Activated CD4-positive, alpha-beta memory T cell treated with anti-CD3 and anti-CD28 coated beads, Interleukin-2, amount 10 ng/mL, durations not matched to agents 7 days and 5 days (primary cell): Measurements from ENCODE around the gene PHC2. TPM values are rescaled to one million over a fixed set of nuclear protein-coding genes. Genes with fewer than 3 reads are reported as not detected.

Experiments
- CTCF ChIA-PET: fragments of 350-600 bp; sonication (Branson Sonifier 250); formaldehyde crosslinking; loops from one replicate; lab custom pipeline; 2021; ENCODE audit warnings: antibody characterized with exemption, inconsistent platforms; lab: Charles Lee
- POLR2A ChIA-PET: fragments of 350-600 bp; sonication (Branson Sonifier 250); formaldehyde crosslinking; loops from one replicate; lab custom pipeline; 2021; ENCODE audit warnings: antibody characterized with exemption; lab: Charles Lee
- DNase-seq: peaks from one replicate; pipeline ENCODE4 v3.0.0-alpha.2; 2020
- H3K27ac Mint-ChIP-seq: one replicate; pipeline ENCODE4 v1.8.0; 2021; ENCODE audit warnings: mild to moderate bottlenecking, mixed read lengths
- H3K27me3 Mint-ChIP-seq: one replicate; pipeline ENCODE4 v1.8.0; 2021; ENCODE audit warnings: mixed read lengths
- H3K36me3 Mint-ChIP-seq: one replicate; pipeline ENCODE4 v1.8.0; 2021; ENCODE audit warnings: low read depth, mixed read lengths
- H3K4me1 Mint-ChIP-seq: one replicate; pipeline ENCODE4 v1.8.0; 2021; ENCODE audit warnings: mixed read lengths
- H3K4me3 Mint-ChIP-seq: one replicate; pipeline ENCODE4 v1.8.0; 2021; ENCODE audit warnings: mild to moderate bottlenecking, mixed read lengths
- H3K9me3 Mint-ChIP-seq: one replicate; pipeline ENCODE4 v1.8.0; 2021; ENCODE audit warnings: mixed read lengths
- total RNA-seq, 2 experiments: library from RNA; stranded (reverse); gene quantifications; one replicate each; pipeline ENCODE4 v1.2.3, GENCODE V29; 2021

The PHC2 gene
- 10 to 100 TPM; 41.3 to 42.9 TPM for total RNA-seq

GRCh38 chr1:33430692-33431593 is at the start of gene PHC2:
TSS of gene PHC2 (minus strand) at chr1:33431095. CDS start at chr1:33375539, 55,556 bp downstream.
- DNase-seq, result peak; percentile 87
- peaks cover 3% of the 10 kb centered on the region for H3K4me1 Mint-ChIP-seq
- POLR2A ChIA-PET, result no interaction called here
- no peak within 1 kb of the TSS for H3K27ac Mint-ChIP-seq
- CTCF ChIA-PET, result no interaction called here
- no peaks in the 10 kb centered on the region for H3K36me3 Mint-ChIP-seq
- H3K4me3 Mint-ChIP-seq, result peak within 1 kb of the TSS; percentile 51
- peaks cover 27% of the 10 kb centered on the region for H3K27me3 Mint-ChIP-seq
- H3K9me3 Mint-ChIP-seq, result no peaks in the 10 kb centered on the region

- peaks cover 5% of the 10 kb centered on the region for H3K4me1 Mint-ChIP-seq
- H3K36me3 Mint-ChIP-seq, result peaks cover 2% of the 10 kb centered on the region
- POLR2A ChIA-PET, result no interaction called here
- H3K4me3 Mint-ChIP-seq, result no peak overlapping the region
- no peak for DNase-seq
- no peaks in the 10 kb centered on the region for H3K9me3 Mint-ChIP-seq
- H3K27me3 Mint-ChIP-seq, result no peaks in the 10 kb centered on the region
- CTCF ChIA-PET, result interaction anchor here (1.2 kb wide), 1 partner anchor 182 kb away, joined by 3 read pairs; no protein-coding TSS in a partner anchor
- no peak overlapping the region for H3K27ac Mint-ChIP-seq
These were observed 46.6 kb upstream of the PHC2 start for GRCh38 chr1:33477451-33477850.

GRCh38 chr1:33473900-33474299 is 43.0 kb upstream of the PHC2 start:
- no peak overlapping the region for H3K4me3 Mint-ChIP-seq
- ChIA-PET CTCF (interaction anchor here (1.9 to 8.7 kb wide), 2 partner anchors 139 to 177 kb away, joined by 4 to 83 read pairs; no protein-coding TSS in a partner anchor), POLR2A (no interaction called here)
- no peaks in the 10 kb centered on the region for H3K27me3 Mint-ChIP-seq
- DNase-seq, result no peak
- H3K4me1 Mint-ChIP-seq, result peaks cover 30% of the 10 kb centered on the region
- no peak overlapping the region for H3K27ac Mint-ChIP-seq
- no peaks in the 10 kb centered on the region for H3K36me3 Mint-ChIP-seq
- no peaks in the 10 kb centered on the region for H3K9me3 Mint-ChIP-seq

- Mint-ChIP-seq H3K27me3 (no peaks in the 10 kb centered on the region), H3K27ac (peak within 1 kb of the TSS; percentile 69), H3K36me3 (no peaks in the 10 kb centered on the region), H3K4me3 (peak within 1 kb of the TSS; percentile 85), H3K9me3 (no peaks in the 10 kb centered on the region), H3K4me1 (peaks cover 30% of the 10 kb centered on the region)
- CTCF ChIA-PET, result interaction anchor here (0.9 to 8.7 kb wide), 10 partner anchors 16 to 345 kb away, joined by 4 to 83 read pairs (median 6); partner anchors contain the start of gene TRIM62
- peak; percentile 88 for DNase-seq
- POLR2A ChIA-PET, result interaction anchor here (1.1 to 1.8 kb wide), 3 partner anchors 122 to 291 kb away, joined by 3 to 5 read pairs (median 3); partner anchors contain the start of gene TRIM62
These were observed 41.5 kb upstream of the PHC2 start, which contains the start of gene ZSCAN20 for GRCh38 chr1:33472269-33472980. TSS of gene ZSCAN20 (plus strand) at chr1:33472645. CDS start at chr1:33479289, 6,644 bp downstream.

- Mint-ChIP-seq H3K27ac (no peak overlapping the region), H3K4me1 (peaks cover 30% of the 10 kb centered on the region), H3K27me3 (peaks cover 3% of the 10 kb centered on the region), H3K36me3 (no peaks in the 10 kb centered on the region), H3K4me3 (no peak overlapping the region), H3K9me3 (no peaks in the 10 kb centered on the region)
- ChIA-PET POLR2A (interaction anchor here (1.8 kb wide), 1 partner anchor 121 kb away, joined by 5 read pairs; no protein-coding TSS in a partner anchor), CTCF (interaction anchor here (0.7 to 8.7 kb wide), 17 partner anchors 9 to 373 kb away, joined by 3 to 83 read pairs (median 5); partner anchors contain the start of gene TRIM62)
- DNase-seq, result no peak
These were observed 40.5 kb upstream of the PHC2 start for GRCh38 chr1:33471416-33471815.

GRCh38 chr1:33470495-33471012 is 39.7 kb upstream of the PHC2 start:
- no peak overlapping the region for H3K4me3 Mint-ChIP-seq

GRCh38 chr1:33469691-33470090 is 38.8 kb upstream of the PHC2 start:
- Mint-ChIP-seq H3K9me3 (no peaks in the 10 kb centered on the region), H3K4me3 (no peak overlapping the region), H3K4me1 (peaks cover 30% of the 10 kb centered on the region), H3K36me3 (no peaks in the 10 kb centered on the region), H3K27ac (no peak overlapping the region), H3K27me3 (peaks cover 3% of the 10 kb centered on the region)
- CTCF ChIA-PET, result interaction anchor here (0.9 to 8.7 kb wide), 5 partner anchors 14 to 173 kb away, joined by 3 to 83 read pairs (median 7); no protein-coding TSS in a partner anchor
- POLR2A ChIA-PET, result interaction anchor here (1.3 kb wide), 1 partner anchor 174 kb away, joined by 5 read pairs; no protein-coding TSS in a partner anchor
- DNase-seq, result no peak

More at GRCh38 chr1:33470495-33471012, 39.7 kb upstream of the PHC2 start:
- Mint-ChIP-seq H3K27me3 (peaks cover 3% of the 10 kb centered on the region), H3K4me1 (peaks cover 30% of the 10 kb centered on the region), H3K36me3 (no peaks in the 10 kb centered on the region), H3K27ac (no peak overlapping the region), H3K9me3 (no peaks in the 10 kb centered on the region)
- POLR2A ChIA-PET, result no interaction called here
- DNase-seq, result peak; percentile 69
- CTCF ChIA-PET, result interaction anchor here (0.6 to 8.7 kb wide), 14 partner anchors 8 to 372 kb away, joined by 3 to 83 read pairs (median 6); no protein-coding TSS in a partner anchor

GRCh38 chr1:33468967-33469366 is 38.1 kb upstream of the PHC2 start:
- DNase-seq, result no peak
- Mint-ChIP-seq H3K27ac (no peak overlapping the region), H3K27me3 (peaks cover 5% of the 10 kb centered on the region), H3K4me1 (peaks cover 30% of the 10 kb centered on the region), H3K36me3 (no peaks in the 10 kb centered on the region), H3K4me3 (no peak overlapping the region), H3K9me3 (no peaks in the 10 kb centered on the region)
- POLR2A ChIA-PET, result interaction anchor here (1.3 kb wide), 1 partner anchor 174 kb away, joined by 5 read pairs; no protein-coding TSS in a partner anchor
- CTCF ChIA-PET, result interaction anchor here (3.7 to 8.7 kb wide), 2 partner anchors 13 to 172 kb away, joined by 22 to 83 read pairs; no protein-coding TSS in a partner anchor

GRCh38 chr1:33468531-33468930 is 37.6 kb upstream of the PHC2 start:
- ChIA-PET CTCF (interaction anchor here (3.7 to 8.7 kb wide), 2 partner anchors 13 to 172 kb away, joined by 22 to 83 read pairs; no protein-coding TSS in a partner anchor), POLR2A (interaction anchor here (1.3 kb wide), 1 partner anchor 173 kb away, joined by 5 read pairs; no protein-coding TSS in a partner anchor)
- H3K4me1 Mint-ChIP-seq, result peaks cover 29% of the 10 kb centered on the region
- H3K4me3 Mint-ChIP-seq, result no peak overlapping the region
- no peaks in the 10 kb centered on the region for H3K9me3 Mint-ChIP-seq
- no peaks in the 10 kb centered on the region for H3K36me3 Mint-ChIP-seq
- DNase-seq, result no peak
- H3K27me3 Mint-ChIP-seq, result peaks cover 5% of the 10 kb centered on the region
- no peak overlapping the region for H3K27ac Mint-ChIP-seq

GRCh38 chr1:33468011-33468410 is 37.1 kb upstream of the PHC2 start:
- peaks cover 5% of the 10 kb centered on the region for H3K27me3 Mint-ChIP-seq
- peaks cover 26% of the 10 kb centered on the region for H3K4me1 Mint-ChIP-seq
- no peak overlapping the region for H3K27ac Mint-ChIP-seq
- no peaks in the 10 kb centered on the region for H3K9me3 Mint-ChIP-seq
- ChIA-PET CTCF (interaction anchor here (0.6 to 8.7 kb wide), 3 partner anchors 12 to 938 kb away, joined by 3 to 83 read pairs (median 5); no protein-coding TSS in a partner anchor), POLR2A (no interaction called here)
- DNase-seq, result no peak
- H3K36me3 Mint-ChIP-seq, result no peaks in the 10 kb centered on the region
- no peak overlapping the region for H3K4me3 Mint-ChIP-seq

GRCh38 chr1:33466159-33466558 is 35.3 kb upstream of the PHC2 start:
- Mint-ChIP-seq H3K27me3 (peaks cover 8% of the 10 kb centered on the region), H3K36me3 (no peaks in the 10 kb centered on the region), H3K9me3 (no peaks in the 10 kb centered on the region), H3K4me1 (peaks cover 13% of the 10 kb centered on the region), H3K4me3 (no peak overlapping the region), H3K27ac (no peak overlapping the region)
- ChIA-PET POLR2A (no interaction called here), CTCF (interaction anchor here (1.7 to 8.7 kb wide), 2 partner anchors 10 to 170 kb away, joined by 6 to 83 read pairs; no protein-coding TSS in a partner anchor)
- no peak for DNase-seq

- H3K27me3 Mint-ChIP-seq, result peaks cover 10% of the 10 kb centered on the region
- H3K9me3 Mint-ChIP-seq, result no peaks in the 10 kb centered on the region
- H3K4me1 Mint-ChIP-seq, result peaks cover 7% of the 10 kb centered on the region
- POLR2A ChIA-PET, result no interaction called here
- CTCF ChIA-PET, result interaction anchor here (1.7 kb wide), 1 partner anchor 9 kb away, joined by 6 read pairs; no protein-coding TSS in a partner anchor
- no peaks in the 10 kb centered on the region for H3K36me3 Mint-ChIP-seq
- no peak overlapping the region for H3K4me3 Mint-ChIP-seq
- no peak overlapping the region for H3K27ac Mint-ChIP-seq
- no peak for DNase-seq
These were observed 34.4 kb upstream of the PHC2 start for GRCh38 chr1:33465316-33465715.
